HUES64 (cell line): Measurements from ENCODE around the gene CBX2.
A peak's percentile ranks its signal among the peaks of the same experiment; 100 is the strongest.

Experiments
- H3K27ac ChIP-seq: 2 replicates; pipeline ENCODE4 v1.7.0; 2013; ENCODE audit warnings: low read depth, low read length, inconsistent platforms
- H3K27me3 ChIP-seq: 2 replicates; pipeline ENCODE4 v1.6.1; 2013; ENCODE audit warnings: mild to moderate bottlenecking, low read length; ENCODE audit not compliant: insufficient read depth
- H3K36me3 ChIP-seq: 2 replicates; pipeline ENCODE4 v1.6.1; 2013; ENCODE audit warnings: mild to moderate bottlenecking, low read length; ENCODE audit not compliant: insufficient read depth
- H3K4me1 ChIP-seq: 2 replicates; pipeline ENCODE4 v1.6.1; 2013; ENCODE audit warnings: mild to moderate bottlenecking, low read length, moderate library complexity; ENCODE audit not compliant: insufficient read depth
- H3K4me3 ChIP-seq: 2 replicates; pipeline ENCODE4 v1.5.1; 2013; ENCODE audit warnings: mild to moderate bottlenecking, low read length, moderate library complexity
- H3K9ac ChIP-seq: 2 replicates; pipeline ENCODE4 v1.6.1; 2013; ENCODE audit warnings: mild to moderate bottlenecking, low read depth, low read length
- H3K9me3 ChIP-seq: 2 replicates; pipeline ENCODE4 v1.6.1; 2013; ENCODE audit warnings: low read depth, low read length; ENCODE audit not compliant: insufficient read depth
- WGBS: fragments of 150-250, 120-280 bp; methylation state at CpG from one replicate; pipeline ENCODE4 v1.1.7; 2013; ENCODE audit warnings: missing lambda C conversion rate; 5-methylcytosine and 5-hydroxymethylcytosine counted together

The CBX2 gene

DNA sequence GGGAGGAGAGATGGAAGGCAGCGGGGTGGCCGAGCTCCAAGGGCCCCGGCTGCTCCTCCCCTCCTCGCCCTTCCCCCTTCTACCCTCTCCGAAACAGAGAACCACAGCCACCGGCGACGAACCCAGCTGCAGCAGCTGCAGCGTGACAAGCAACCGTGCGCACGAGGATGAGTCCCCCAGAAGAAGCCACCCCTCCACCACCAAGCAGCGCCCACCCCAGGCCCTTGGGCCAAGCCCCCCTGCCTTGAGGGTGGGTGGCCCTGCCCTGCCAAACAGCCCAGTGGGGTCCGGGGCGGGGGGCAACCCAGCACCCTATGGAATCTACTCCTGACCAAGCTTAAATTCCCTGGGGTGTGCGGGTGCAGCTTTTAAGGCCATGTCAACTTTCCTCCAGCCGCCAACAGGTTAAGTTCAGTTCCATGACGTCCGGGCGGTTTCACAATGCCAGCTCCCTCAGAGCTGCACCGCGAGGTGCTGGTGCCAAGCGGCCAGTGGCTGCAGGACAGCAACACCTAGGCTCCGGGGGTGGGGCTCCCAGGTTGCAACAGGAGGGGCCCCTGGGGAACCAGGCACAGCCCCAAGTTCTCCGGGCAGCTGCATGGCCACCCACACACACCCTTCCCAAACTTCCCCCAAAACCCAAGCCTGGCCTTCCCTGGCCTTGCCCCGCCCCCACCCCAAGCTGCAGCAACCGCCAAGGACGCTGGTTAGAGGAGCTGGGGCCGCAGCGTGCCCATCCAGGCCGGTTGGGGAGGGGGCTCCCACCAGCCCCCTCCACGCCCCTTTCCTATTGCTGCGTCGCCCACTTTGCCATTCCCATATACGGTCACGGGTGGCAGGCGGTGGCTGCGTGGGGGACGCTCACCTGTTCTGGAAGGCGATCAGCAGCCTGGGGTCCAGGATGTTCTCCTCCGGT is 59.3 kb downstream of the CBX2 start:
- peaks cover 28% of the 10 kb centered on the region for H3K4me1 ChIP-seq
- no peaks in the 10 kb centered on the region for H3K36me3 ChIP-seq
- peak overlapping the region; percentile 61 for H3K4me3 ChIP-seq
- H3K9me3 ChIP-seq, result no peaks in the 10 kb centered on the region; the same call in 1 of the 2 replicates
- H3K27me3 ChIP-seq, result peaks cover 90% of the 10 kb centered on the region
- WGBS, result 1% methylated on average over 41 of the region's 41 CpGs
- H3K27ac ChIP-seq, result no peak overlapping the region; the same call in 1 of the 2 replicates
- no peak overlapping the region for H3K9ac ChIP-seq
